ENCODE results near the gene THAP12.
A peak's percentile ranks its signal among the peaks of the same experiment; 100 is the strongest.

Gene THAP12

GRCh38 chr11:76376746-76377558, 4.0 kb downstream of the THAP12 start:
- no peak for DNase-seq

- peak; percentile 7 for DNase-seq
Measured at GRCh38 chr11:76371170-76371569, 9.8 kb downstream of the THAP12 start.

- no peak for DNase-seq
Measured at GRCh38 chr11:76369406-76369805, 11.5 kb downstream of the THAP12 start.

GRCh38 chr11:76368490-76368889, 12.4 kb downstream of the THAP12 start:
- DNase-seq: no peak

GRCh38 chr11:76365038-76365679, 15.8 kb downstream of the THAP12 start:
- DNase-seq: no peak

GRCh38 chr11:76362716-76363115, 18.2 kb downstream of the THAP12 start:
- no peak for DNase-seq

- DNase-seq: no peak
Measured at GRCh38 chr11:76361776-76362175, 19.2 kb downstream of the THAP12 start.

GRCh38 chr11:76361374-76361773, 19.6 kb downstream of the THAP12 start:
- DNase-seq: no peak

GRCh38 chr11:76355172-76355571, 25.8 kb downstream of the THAP12 start:
- no peak for DNase-seq

GRCh38 chr11:76348348-76348747, 32.6 kb downstream of the THAP12 start:
- DNase-seq: no peak

GRCh38 chr11:76347466-76347865, 33.5 kb downstream of the THAP12 start:
- DNase-seq: no peak

GRCh38 chr11:76339221-76339620, 41.7 kb downstream of the THAP12 start:
- DNase-seq: no peak

GRCh38 chr11:76337923-76338322, 43.0 kb downstream of the THAP12 start:
- no peak for DNase-seq

GRCh38 chr11:76337469-76337868, 43.5 kb downstream of the THAP12 start:
- no peak for DNase-seq

GRCh38 chr11:76336597-76336996, 44.3 kb downstream of the THAP12 start:
- DNase-seq: no peak

- DNase-seq: no peak
Measured at GRCh38 chr11:76335842-76336241, 45.1 kb downstream of the THAP12 start.

- DNase-seq: no peak
Measured at GRCh38 chr11:76334826-76335389, 46.0 kb downstream of the THAP12 start.

- no peak for DNase-seq
Measured at GRCh38 chr11:76330651-76331050, 50.3 kb downstream of the THAP12 start.

- DNase-seq: no peak
Measured at GRCh38 chr11:76329983-76330382, 50.9 kb downstream of the THAP12 start.

GRCh38 chr11:76329084-76329648, 51.8 kb downstream of the THAP12 start:
- peak; percentile 3 for DNase-seq

GRCh38 chr11:76327756-76328388, 53.1 kb downstream of the THAP12 start:
- DNase-seq: no peak

GRCh38 chr11:76327202-76327601, 53.7 kb downstream of the THAP12 start:
- DNase-seq: no peak

- DNase-seq: no peak
Measured at GRCh38 chr11:76325185-76325584, 55.7 kb downstream of the THAP12 start.
